K562 (cell line): ENCODE data around the gene TMC4. TPM values are rescaled to one million over a fixed set of nuclear protein-coding genes. Genes with fewer than 3 reads are reported as not detected.

Experiments
- BRD4 ChIP-seq: fragments of 200-600 bp; sonication (generic); IDR thresholded peaks from 2 replicates; pipeline ENCODE4 v1.6.1; 2017; ENCODE audit warnings: inconsistent platforms
- CREM ChIP-seq: IDR thresholded peaks from 2 replicates; pipeline ENCODE4 v1.6.1; 2014; ENCODE audit warnings: antibody characterized with exemption, low read depth
- FOXA1 ChIP-seq: fragments of 450-650 bp; IDR thresholded peaks from 2 replicates; pipeline ENCODE4 v1.6.1; 2016; ENCODE audit warnings: mild to moderate bottlenecking, borderline replicate concordance
- GATA2 ChIP-seq: sonication (generic); formaldehyde crosslinking; IDR thresholded peaks from 2 replicates; pipeline ENCODE4 v1.4.0; 2020; ENCODE audit warnings: mild to moderate bottlenecking, missing genetic modification reagents
- HDAC1 ChIP-seq, 2 experiments: fragments of 450-650 bp; IDR thresholded peaks; 2 replicates each; pipeline ENCODE4 v1.6.1; 2016 to 2017; ENCODE audit warnings: inconsistent platforms in 1 of 2, mild to moderate bottlenecking in 1 of 2, moderate library complexity in 1 of 2
- HNRNPL ChIP-seq: fragments of 200-400 bp; formaldehyde crosslinking; IDR thresholded peaks from 2 replicates; pipeline ENCODE4 v1.6.1; 2017; ENCODE audit warnings: low read depth, mild to moderate bottlenecking, low read length
- MCM2 ChIP-seq: fragments of 450-650 bp; IDR thresholded peaks from 2 replicates; pipeline ENCODE4 v1.6.1; 2017; ENCODE audit warnings: low read depth, mild to moderate bottlenecking
- NCOA1 ChIP-seq: fragments of 450-650 bp; IDR thresholded peaks from 2 replicates; pipeline ENCODE4 v1.6.1; 2016; ENCODE audit warnings: low read depth
- NCOA4 ChIP-seq: fragments of 450-650 bp; IDR thresholded peaks from 2 replicates; pipeline ENCODE4 v1.6.1; 2018; ENCODE audit warnings: mild to moderate bottlenecking; ENCODE audit not compliant: partially characterized antibody
- NFXL1 ChIP-seq: fragments of 450-650 bp; formaldehyde crosslinking; IDR thresholded peaks from 2 replicates; pipeline ENCODE4 v1.4.0; 2021; ENCODE audit warnings: mild to moderate bottlenecking
- NR2C1 ChIP-seq, 2 experiments: fragments of 450-650 bp; IDR thresholded peaks; 2 replicates each; pipeline ENCODE4 v1.6.1; 2017; ENCODE audit warnings: mild to moderate bottlenecking in 2 of 2, antibody characterized with exemption in 1 of 2, inconsistent platforms in 1 of 2, missing compliant biosample characterization in 1 of 2, missing genetic modification characterization in 1 of 2
- OTX1 ChIP-seq: fragments of 450-650 bp; formaldehyde crosslinking; IDR thresholded peaks from 2 replicates; pipeline ENCODE4 v1.4.0; 2022; ENCODE audit warnings: mild to moderate bottlenecking
- RAD51 ChIP-seq: fragments of 450-650 bp; IDR thresholded peaks from 2 replicates; pipeline ENCODE4 v1.7.1; 2016; ENCODE audit warnings: low read depth, mild to moderate bottlenecking, borderline replicate concordance
- RCOR1 ChIP-seq, 2 experiments: IDR thresholded peaks; 2 replicates each; pipeline ENCODE4 v1.6.1; 2012; ENCODE audit warnings: low read depth in 2 of 2, low read length in 2 of 2, borderline replicate concordance in 1 of 2, improper control_type of control experiment in 1 of 2
- RFX1 ChIP-seq: fragments of 450-650 bp; IDR thresholded peaks from 2 replicates; pipeline ENCODE4 v1.6.1; 2016; ENCODE audit warnings: mild to moderate bottlenecking, moderate library complexity
- SLC30A9 ChIP-seq: fragments of 250-450 bp; sonication (Bioruptor Pico); IDR thresholded peaks from 2 replicates; pipeline ENCODE4 v1.8.0; 2022; ENCODE audit warnings: mild to moderate bottlenecking, moderate library complexity
- SNRNP70 ChIP-seq: fragments of 200-400 bp; formaldehyde crosslinking; optimal IDR thresholded peaks from 2 replicates; pipeline ENCODE3; 2017; ENCODE audit warnings: low read depth, low read length
- SP1 ChIP-seq: sonication (generic); formaldehyde crosslinking; IDR thresholded peaks from 2 replicates; pipeline ENCODE4 v1.8.1; 2022; ENCODE audit warnings: mild to moderate bottlenecking, missing genetic modification reagents
- XRCC4 ChIP-seq: IDR thresholded peaks from one replicate; pipeline ENCODE4 v1.6.1; 2011; ENCODE audit not compliant: insufficient read depth, insufficient read length; ENCODE audit errors: extremely low read depth
- ZBTB7A ChIP-seq: IDR thresholded peaks from 2 replicates; pipeline ENCODE4 v1.6.1; 2011; ENCODE audit warnings: low read depth, mild to moderate bottlenecking, low read length, moderate library complexity, borderline replicate concordance; ENCODE audit not compliant: control insufficient read depth
- ZKSCAN3 ChIP-seq: fragments of 250-450 bp; sonication (Bioruptor Pico); IDR thresholded peaks from 2 replicates; pipeline ENCODE4 v1.4.0; 2020
- ZNF395 ChIP-seq: fragments of 200-800 bp; sonication (Bioruptor generic); IDR thresholded peaks from 2 replicates; pipeline ENCODE4 v1.6.1; 2017; ENCODE audit warnings: missing genetic modification characterization, missing compliant biosample characterization
- polyA plus RNA-seq, 8 experiments: library from polyadenylated mRNA; depleted of rRNA in 4 of 8; stranded (reverse) in 5 of 8; unstranded in 3 of 8; fragments of >200 nt; fragmentation: Nextera tagmentation in 2 of 8; fragmentation: Illumina TruSeq in 1 of 8; extraction: Ambion mirVana in 2 of 8; extraction: Trizol in 1 of 8; gene quantifications; 2 replicates each; pipeline versions ENCODE4 v1.2.1 to v1.2.3, GENCODE V29; 2011 to 2014; ENCODE audit warnings: inconsistent platforms in 1 of 8, missing spikeins in 1 of 8
- total RNA-seq, 7 experiments: library from RNA; depleted of rRNA in 6 of 7; stranded (reverse); fragments of >200 nt in 6 of 7; fragmentation: Illumina TruSeq in 2 of 7; extraction: Trizol in 2 of 7; gene quantifications; 2 replicates each; pipeline versions ENCODE4 v1.2.1 to v1.2.3, GENCODE V29; 2011 to 2021; ENCODE audit warnings: low replicate concordance in 1 of 7

TMC4 gene
- total and polyA plus RNA-seq, 9 of the 15 experiments (the other 6 are each of a cell fraction or from before 2014, with no cell fraction given) = 0.12 to 0.79 (median 0.36) TPM; not detected in 2

GRCh38 chr19:54160182-54160811, 12.7 kb downstream of the TMC4 start (continued):
- TF ChIP-seq FOXA1 (no peak), NFXL1 (CRISPR knock-in tag) (no peak), XRCC4 (no peak), SP1 (CRISPR knock-in tag) (no peak), NR2C1 (IDR thresholded peaks at IDR 0.05) (peak; percentile 41; the same call in 1 of the 2 replicates), NR2C1 (tag; IDR thresholded peaks at IDR 0.05) (peak; percentile 42; the same call in 1 of the 2 replicates), MCM2 (no peak), ZKSCAN3 (no peak), SNRNP70 (no peak), GATA2 (no peak), RAD51 (no peak), RFX1 (no peak), ZNF395 (0 out of 2 replicates have a peak, but pooled peaks have one; percentile 16), ZBTB7A (peak; percentile 70; the same call in 1 of the 2 replicates), CREM (0 out of 2 replicates have a peak, but pooled peaks have one; percentile 5), BRD4 (no peak), OTX1 (CRISPR knock-in tag) (no peak), HDAC1 (IDR thresholded peaks at IDR 0.05) (peak in 1 of 2 experiments; percentile 69; a peak in 2 of 4 replicates), NCOA1 (no peak), SLC30A9 (CRISPR knock-in tag) (no peak), RCOR1 (IDR thresholded peaks at IDR 0.05; ENCODE audit: borderline replicate concordance in 1 of 2, low read depth in 2 of 2, low read length in 2 of 2) (no peak), NCOA4 (no peak), HNRNPL (no peak)
